ENCODE results near the gene ME3.

GRCh38 chr11:86396396-86396795, 276.0 kb downstream of the ME3 start:
- TF ChIP-seq TAF1 (IDR thresholded peaks at IDR 0.05; ENCODE audit: borderline replicate concordance, insufficient read depth, low read length) (no peak), REST (IDR thresholded peaks at IDR 0.05; ENCODE audit: insufficient read depth in 1 of 2, low read depth in 2 of 2, low read length in 2 of 2) (no peak), POLR2AphosphoS5 (IDR thresholded peaks at IDR 0.05; ENCODE audit: low read depth, low read length) (no peak), SIN3A (IDR thresholded peaks at IDR 0.05; ENCODE audit: borderline replicate concordance, insufficient read depth, low read length) (no peak)

Measured in PFSK-1 (cell line).